WTC11 (cell line): Measurements from ENCODE around the gene GPRC5C. TPM values are rescaled to one million over a fixed set of nuclear protein-coding genes. Genes with fewer than 3 reads are reported as not detected.

Experiments
- ATAC-seq: fragments of 200-7000 bp; cut with Tn5 transposase; 2 replicates; pipeline ENCODE4 v1.10.0; 2021; ENCODE audit warnings: mild to moderate bottlenecking, moderate library complexity
- CTCF ChIA-PET: fragments of 300-600 bp; sonication (Branson Sonifier 250); formaldehyde crosslinking; loops from one replicate; lab custom pipeline; 2021; ENCODE audit warnings: antibody characterized with exemption; lab: Charles Lee
- POLR2A ChIA-PET: fragments of 350-600 bp; sonication (Branson Sonifier 250); formaldehyde crosslinking; loops from one replicate; lab custom pipeline; 2021; ENCODE audit warnings: antibody characterized with exemption; lab: Charles Lee
- DNase-seq: peaks from one replicate; pipeline ENCODE4 v3.0.0; 2021; ENCODE audit warnings: low spot score
- H3K27ac Mint-ChIP-seq: 2 replicates; pipeline ENCODE4 v1.8.0; 2021; ENCODE audit warnings: mixed read lengths
- H3K27me3 Mint-ChIP-seq: 2 replicates; pipeline ENCODE4 v1.8.0; 2021; ENCODE audit warnings: low read depth, mild to moderate bottlenecking, moderate library complexity, mixed read lengths
- H3K36me3 Mint-ChIP-seq: 2 replicates; pipeline ENCODE4 v1.8.0; 2021; ENCODE audit warnings: mixed read lengths
- H3K4me1 Mint-ChIP-seq: 2 replicates; pipeline ENCODE4 v1.8.0; 2022; ENCODE audit warnings: mixed read lengths
- H3K4me3 Mint-ChIP-seq: 2 replicates; pipeline ENCODE4 v1.8.0; 2021; ENCODE audit warnings: mild to moderate bottlenecking, moderate library complexity, mixed read lengths
- H3K9me3 Mint-ChIP-seq: 2 replicates; pipeline ENCODE4 v1.8.0; 2021; ENCODE audit warnings: mixed read lengths
- ATF6 ChIP-seq: sonication (generic); formaldehyde crosslinking; IDR thresholded peaks from 2 replicates; pipeline ENCODE4 v1.8.1; 2023; ENCODE audit warnings: mild to moderate bottlenecking, missing genetic modification reagents
- CREB1 ChIP-seq: sonication (generic); formaldehyde crosslinking; IDR thresholded peaks from 2 replicates; pipeline ENCODE4 v1.8.0; 2023; ENCODE audit warnings: mild to moderate bottlenecking, missing genetic modification reagents
- CREM ChIP-seq: sonication (generic); formaldehyde crosslinking; IDR thresholded peaks from 2 replicates; pipeline ENCODE4 v1.8.1; 2022; ENCODE audit warnings: mild to moderate bottlenecking, missing genetic modification reagents, moderate library complexity
- E2F5 ChIP-seq: sonication (generic); formaldehyde crosslinking; IDR thresholded peaks from 2 replicates; pipeline ENCODE4 v1.8.1; 2022; ENCODE audit warnings: mild to moderate bottlenecking, moderate library complexity, missing genetic modification reagents
- GABPB1 ChIP-seq: sonication (generic); formaldehyde crosslinking; IDR thresholded peaks from 2 replicates; pipeline ENCODE4 v1.8.1; 2023; ENCODE audit warnings: mild to moderate bottlenecking, missing genetic modification reagents
- GRHL2 ChIP-seq: fragments of 250-450 bp; sonication (Bioruptor Pico); IDR thresholded peaks from 2 replicates; pipeline ENCODE4 v1.8.0; 2022; ENCODE audit warnings: mild to moderate bottlenecking, moderate library complexity; ENCODE audit not compliant: insufficient replicate concordance, severe bottlenecking
- HMGA2 ChIP-seq: fragments of 250-450 bp; sonication (Bioruptor Pico); IDR thresholded peaks from 2 replicates; pipeline ENCODE4 v1.4.0; 2021; ENCODE audit warnings: mild to moderate bottlenecking, moderate library complexity
- IRF1 ChIP-seq: sonication (generic); formaldehyde crosslinking; IDR thresholded peaks from 2 replicates; pipeline ENCODE4 v1.8.0; 2023; ENCODE audit warnings: missing genetic modification reagents
- JUN ChIP-seq: sonication (generic); formaldehyde crosslinking; IDR thresholded peaks from 2 replicates; pipeline ENCODE4 v1.8.0; 2023; ENCODE audit warnings: mild to moderate bottlenecking, missing genetic modification reagents
- MXD4 ChIP-seq: fragments of 250-450 bp; sonication (Bioruptor Pico); IDR thresholded peaks from 2 replicates; pipeline ENCODE4 v1.8.0; 2021; ENCODE audit warnings: mild to moderate bottlenecking, moderate library complexity, borderline replicate concordance
- NFYB ChIP-seq: sonication (generic); formaldehyde crosslinking; conservative IDR thresholded peaks from 2 replicates; pipeline ENCODE4 v1.8.0; 2022; ENCODE audit warnings: low read depth, missing genetic modification reagents
- OVOL2 ChIP-seq: fragments of 250-450 bp; sonication (Bioruptor Pico); IDR thresholded peaks from 2 replicates; pipeline ENCODE4 v1.9.0; 2021; ENCODE audit warnings: mild to moderate bottlenecking, borderline replicate concordance
- PRRX2 ChIP-seq: fragments of 250-450 bp; sonication (Bioruptor Pico); IDR thresholded peaks from 2 replicates; pipeline ENCODE4 v1.8.0; 2021; ENCODE audit warnings: mild to moderate bottlenecking
- RELA ChIP-seq: sonication (generic); formaldehyde crosslinking; IDR thresholded peaks from 2 replicates; pipeline ENCODE4 v1.8.1; 2022; ENCODE audit warnings: missing genetic modification reagents, mild to moderate bottlenecking, borderline replicate concordance
- SOX15 ChIP-seq: fragments of 250-450 bp; sonication (Bioruptor Pico); IDR thresholded peaks from 2 replicates; pipeline ENCODE4 v1.9.0; 2021; ENCODE audit warnings: mild to moderate bottlenecking
- ZNF416 ChIP-seq: fragments of 250-450 bp; sonication (Bioruptor Pico); IDR thresholded peaks from 2 replicates; pipeline ENCODE4 v1.9.0; 2021; ENCODE audit warnings: mild to moderate bottlenecking, inconsistent platforms
- total RNA-seq: library from RNA; stranded (reverse); gene quantifications from 3 replicates; pipeline ENCODE4 v1.2.3, GENCODE V29; 2021
- TF ChIP-seq, protein P1 (sequence below): fragments of 250-450 bp; sonication (Bioruptor Pico); IDR thresholded peaks from 2 replicates; pipeline ENCODE4 v1.9.0; 2021; ENCODE audit warnings: moderate library complexity, mild to moderate bottlenecking, inconsistent platforms, borderline replicate concordance
- TF ChIP-seq, protein P2 (sequence below): fragments of 250-450 bp; sonication (Bioruptor Pico); IDR thresholded peaks from 2 replicates; pipeline ENCODE4 v1.9.0; 2021; ENCODE audit warnings: mild to moderate bottlenecking, borderline replicate concordance
- TF ChIP-seq, protein P3 (sequence below): sonication (generic); formaldehyde crosslinking; IDR thresholded peaks from 2 replicates; pipeline ENCODE4 v1.8.1; 2023; ENCODE audit warnings: mild to moderate bottlenecking, missing genetic modification reagents, moderate library complexity
- TF ChIP-seq, protein P4 (sequence below): sonication (generic); formaldehyde crosslinking; IDR thresholded peaks from 2 replicates; pipeline ENCODE4 v1.8.0; 2022; ENCODE audit warnings: mild to moderate bottlenecking, missing genetic modification reagents

The GPRC5C gene
- total RNA-seq, 1 experiment from 2014 or later = 19.6 TPM

GRCh38 chr17:74460241-74460640, 28.4 kb downstream of the GPRC5C start:
- no peaks in the 10 kb centered on the region for H3K36me3 Mint-ChIP-seq
- DNase-seq = no peak
- no peak for TF ChIP-seq E2F5
- TF ChIP-seq, protein P1, sequence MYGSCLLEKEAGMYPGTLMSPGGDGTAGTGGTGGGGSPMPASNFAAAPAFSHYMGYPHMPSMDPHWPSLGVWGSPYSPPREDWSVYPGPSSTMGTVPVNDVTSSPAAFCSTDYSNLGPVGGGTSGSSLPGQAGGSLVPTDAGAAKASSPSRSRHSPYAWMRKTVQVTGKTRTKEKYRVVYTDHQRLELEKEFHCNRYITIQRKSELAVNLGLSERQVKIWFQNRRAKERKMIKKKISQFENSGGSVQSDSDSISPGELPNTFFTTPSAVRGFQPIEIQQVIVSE = no peak
- TF ChIP-seq IRF1 (CRISPR knock-in tag) = no peak
- TF ChIP-seq, protein P2, sequence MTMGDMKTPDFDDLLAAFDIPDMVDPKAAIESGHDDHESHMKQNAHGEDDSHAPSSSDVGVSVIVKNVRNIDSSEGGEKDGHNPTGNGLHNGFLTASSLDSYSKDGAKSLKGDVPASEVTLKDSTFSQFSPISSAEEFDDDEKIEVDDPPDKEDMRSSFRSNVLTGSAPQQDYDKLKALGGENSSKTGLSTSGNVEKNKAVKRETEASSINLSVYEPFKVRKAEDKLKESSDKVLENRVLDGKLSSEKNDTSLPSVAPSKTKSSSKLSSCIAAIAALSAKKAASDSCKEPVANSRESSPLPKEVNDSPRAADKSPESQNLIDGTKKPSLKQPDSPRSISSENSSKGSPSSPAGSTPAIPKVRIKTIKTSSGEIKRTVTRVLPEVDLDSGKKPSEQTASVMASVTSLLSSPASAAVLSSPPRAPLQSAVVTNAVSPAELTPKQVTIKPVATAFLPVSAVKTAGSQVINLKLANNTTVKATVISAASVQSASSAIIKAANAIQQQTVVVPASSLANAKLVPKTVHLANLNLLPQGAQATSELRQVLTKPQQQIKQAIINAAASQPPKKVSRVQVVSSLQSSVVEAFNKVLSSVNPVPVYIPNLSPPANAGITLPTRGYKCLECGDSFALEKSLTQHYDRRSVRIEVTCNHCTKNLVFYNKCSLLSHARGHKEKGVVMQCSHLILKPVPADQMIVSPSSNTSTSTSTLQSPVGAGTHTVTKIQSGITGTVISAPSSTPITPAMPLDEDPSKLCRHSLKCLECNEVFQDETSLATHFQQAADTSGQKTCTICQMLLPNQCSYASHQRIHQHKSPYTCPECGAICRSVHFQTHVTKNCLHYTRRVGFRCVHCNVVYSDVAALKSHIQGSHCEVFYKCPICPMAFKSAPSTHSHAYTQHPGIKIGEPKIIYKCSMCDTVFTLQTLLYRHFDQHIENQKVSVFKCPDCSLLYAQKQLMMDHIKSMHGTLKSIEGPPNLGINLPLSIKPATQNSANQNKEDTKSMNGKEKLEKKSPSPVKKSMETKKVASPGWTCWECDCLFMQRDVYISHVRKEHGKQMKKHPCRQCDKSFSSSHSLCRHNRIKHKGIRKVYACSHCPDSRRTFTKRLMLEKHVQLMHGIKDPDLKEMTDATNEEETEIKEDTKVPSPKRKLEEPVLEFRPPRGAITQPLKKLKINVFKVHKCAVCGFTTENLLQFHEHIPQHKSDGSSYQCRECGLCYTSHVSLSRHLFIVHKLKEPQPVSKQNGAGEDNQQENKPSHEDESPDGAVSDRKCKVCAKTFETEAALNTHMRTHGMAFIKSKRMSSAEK (CRISPR knock-in tag) = no peak
- no peak for TF ChIP-seq RELA
- no peak for TF ChIP-seq ZNF416 (CRISPR knock-in tag)
- TF ChIP-seq OVOL2 = no peak
- no peak for TF ChIP-seq ATF6 (CRISPR knock-in tag)
- TF ChIP-seq SOX15 (CRISPR knock-in tag) = no peak
- no peak for TF ChIP-seq GABPB1 (CRISPR knock-in tag)
- TF ChIP-seq GRHL2 (CRISPR knock-in tag) = no peak
- no peak for TF ChIP-seq CREB1 (CRISPR knock-in tag)
- no peak for TF ChIP-seq MXD4 (CRISPR knock-in tag)
- TF ChIP-seq HMGA2 (CRISPR knock-in tag) = no peak
- no peak overlapping the region for H3K27ac Mint-ChIP-seq
- H3K4me1 Mint-ChIP-seq = peaks cover 15% of the 10 kb centered on the region
- no peaks in the 10 kb centered on the region for H3K9me3 Mint-ChIP-seq
- peaks cover 5% of the 10 kb centered on the region for H3K27me3 Mint-ChIP-seq
- ChIA-PET POLR2A (no interaction called here), CTCF (interaction anchor here (0.7 kb wide), 1 partner anchor 11 kb away, joined by 4 read pairs; no protein-coding TSS in a partner anchor)
- no peak for ATAC-seq
- H3K4me3 Mint-ChIP-seq = no peak overlapping the region

DNA sequence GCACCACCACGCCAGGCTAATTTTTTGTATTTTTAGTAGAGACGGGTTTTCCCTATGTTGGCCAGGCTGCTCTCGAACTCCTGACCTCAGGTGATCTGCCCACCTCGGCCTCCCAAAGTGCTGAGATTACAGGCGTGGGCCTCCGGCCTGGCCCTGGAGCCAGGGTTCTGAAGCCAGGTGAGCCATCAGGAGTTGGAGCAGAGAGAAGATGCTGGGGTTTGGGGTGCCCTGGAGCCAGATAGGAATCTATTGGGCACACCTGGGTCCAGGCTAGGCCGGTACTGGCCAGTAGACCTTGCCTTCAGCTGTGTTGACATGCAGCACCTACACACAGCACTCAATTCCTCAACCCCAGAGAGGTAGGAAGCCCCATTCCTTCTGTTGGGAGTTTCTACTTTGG, 29.1 kb downstream of the GPRC5C start:
- Mint-ChIP-seq H3K36me3 (no peaks in the 10 kb centered on the region), H3K4me3 (no peak overlapping the region), H3K27me3 (peaks cover 5% of the 10 kb centered on the region), H3K4me1 (peaks cover 11% of the 10 kb centered on the region), H3K27ac (no peak overlapping the region), H3K9me3 (no peaks in the 10 kb centered on the region)
- POLR2A ChIA-PET = no interaction called here
- ATAC-seq (no peak), DNase-seq (no peak)
- TF ChIP-seq GABPB1 (CRISPR knock-in tag) (no peak), CREM (CRISPR knock-in tag) (no peak), PRRX2 (CRISPR knock-in tag) (no peak), NFYB (no peak), JUN (CRISPR knock-in tag) (no peak)
- TF ChIP-seq, protein P3, sequence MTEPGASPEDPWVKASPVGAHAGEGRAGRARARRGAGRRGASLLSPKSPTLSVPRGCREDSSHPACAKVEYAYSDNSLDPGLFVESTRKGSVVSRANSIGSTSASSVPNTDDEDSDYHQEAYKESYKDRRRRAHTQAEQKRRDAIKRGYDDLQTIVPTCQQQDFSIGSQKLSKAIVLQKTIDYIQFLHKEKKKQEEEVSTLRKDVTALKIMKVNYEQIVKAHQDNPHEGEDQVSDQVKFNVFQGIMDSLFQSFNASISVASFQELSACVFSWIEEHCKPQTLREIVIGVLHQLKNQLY = no peak
- TF ChIP-seq, protein P4, sequence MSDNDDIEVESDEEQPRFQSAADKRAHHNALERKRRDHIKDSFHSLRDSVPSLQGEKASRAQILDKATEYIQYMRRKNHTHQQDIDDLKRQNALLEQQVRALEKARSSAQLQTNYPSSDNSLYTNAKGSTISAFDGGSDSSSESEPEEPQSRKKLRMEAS (CRISPR knock-in tag) = no peak
- CTCF ChIA-PET = interaction anchor here (0.7 to 0.9 kb wide), 2 partner anchors 258 to 276 kb away, joined by 3 to 5 read pairs; partner anchors contain the start of gene RAB37
